Measurements from ENCODE around the gene POLA2.
"Not testable (repeated sequence)": the region's sequence is repeated elsewhere in the genome, so short reads cannot be mapped to it uniquely, and the experiment has no call there.

POLA2 gene

DNA sequence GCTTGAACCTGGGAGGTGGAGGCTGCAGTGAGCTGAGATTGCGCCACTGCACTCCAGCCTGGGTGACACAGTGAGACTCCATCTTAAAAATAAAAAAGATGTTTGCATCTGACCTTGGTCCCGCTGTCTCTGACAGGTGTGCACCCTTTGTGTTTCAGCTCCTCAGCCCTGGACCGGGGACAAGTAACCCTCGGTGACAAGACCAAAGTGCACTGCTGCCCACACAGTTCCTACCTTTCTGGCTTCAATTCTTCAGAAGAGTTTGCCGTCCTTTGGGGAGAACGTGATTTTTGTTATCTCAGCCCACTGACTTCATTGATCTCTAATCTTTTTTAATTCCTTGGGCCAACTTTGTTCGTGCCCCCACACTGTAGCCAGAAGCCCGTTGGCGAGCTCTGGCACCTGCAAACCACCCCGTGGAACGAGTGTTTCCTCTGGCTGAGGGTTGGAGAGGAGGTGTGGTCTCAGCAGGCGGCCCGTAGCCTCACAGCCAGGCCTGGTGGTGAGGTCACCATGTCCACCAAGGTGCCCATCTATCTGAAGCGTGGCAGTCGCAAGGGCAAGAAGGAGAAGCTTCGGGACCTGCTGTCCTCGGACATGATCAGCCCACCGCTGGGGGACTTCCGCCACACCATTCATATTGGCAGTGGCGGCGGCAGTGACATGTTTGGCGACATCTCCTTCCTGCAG lies 58.8 kb downstream of the POLA2 start:
- Histone ChIP-seq H3K4me3 (ENCODE audit: extremely low read depth, insufficient read depth, low read length, poor library complexity, severe bottlenecking) (no peak overlapping the region), H3K4me1 (ENCODE audit: control insufficient read depth, insufficient read depth, low read length, poor library complexity, severe bottlenecking) (no peaks in the 10 kb centered on the region), H3K27ac (ENCODE audit: low read depth, low read length, severe bottlenecking) (no peak overlapping the region), H3K9me3 (ENCODE audit: control insufficient read depth, low read length) (no peaks in the 10 kb centered on the region), H3K36me3 (ENCODE audit: control insufficient read depth, insufficient read depth, low read length) (peaks cover 54% of the 10 kb centered on the region)
- WGBS, 2 experiments (ENCODE audit: insufficient coverage in 2 of 2): 96 to 97% methylated on average over 18 to 22 of the region's 22 CpGs

DNA sequence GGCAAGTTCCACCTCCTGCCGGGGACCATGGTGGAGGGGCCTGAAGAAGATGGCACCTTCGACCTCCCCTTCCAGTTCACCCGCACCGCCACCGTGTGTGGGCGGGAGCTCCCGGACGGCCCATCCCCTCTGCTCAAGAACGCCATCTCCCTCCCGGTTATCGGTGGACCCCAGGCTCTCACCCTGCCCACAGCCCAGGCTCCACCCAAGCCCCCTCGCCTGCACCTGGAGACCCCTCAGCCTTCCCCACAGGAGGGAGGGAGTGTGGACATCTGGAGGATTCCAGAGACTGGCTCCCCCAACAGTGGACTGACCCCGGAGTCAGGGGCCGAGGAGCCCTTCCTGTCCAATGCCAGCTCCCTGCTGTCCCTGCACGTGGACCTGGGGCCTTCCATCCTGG lies 59.3 kb downstream of the POLA2 start:
- no peak overlapping the region for H3K4me3 ChIP-seq (ENCODE audit: extremely low read depth, insufficient read depth, low read length, poor library complexity, severe bottlenecking)
- no peaks in the 10 kb centered on the region for H3K4me1 ChIP-seq (ENCODE audit: control insufficient read depth, insufficient read depth, low read length, poor library complexity, severe bottlenecking)
- H3K9me3 ChIP-seq (ENCODE audit: control insufficient read depth, low read length): no peaks in the 10 kb centered on the region
- H3K27ac ChIP-seq (ENCODE audit: low read depth, low read length, severe bottlenecking): no peak overlapping the region
- 90 to 98% methylated on average over 11 to 13 of the region's 15 CpGs for WGBS, 2 experiments (ENCODE audit: insufficient coverage in 2 of 2)
- H3K36me3 ChIP-seq (ENCODE audit: control insufficient read depth, insufficient read depth, low read length): peaks cover 54% of the 10 kb centered on the region

DNA sequence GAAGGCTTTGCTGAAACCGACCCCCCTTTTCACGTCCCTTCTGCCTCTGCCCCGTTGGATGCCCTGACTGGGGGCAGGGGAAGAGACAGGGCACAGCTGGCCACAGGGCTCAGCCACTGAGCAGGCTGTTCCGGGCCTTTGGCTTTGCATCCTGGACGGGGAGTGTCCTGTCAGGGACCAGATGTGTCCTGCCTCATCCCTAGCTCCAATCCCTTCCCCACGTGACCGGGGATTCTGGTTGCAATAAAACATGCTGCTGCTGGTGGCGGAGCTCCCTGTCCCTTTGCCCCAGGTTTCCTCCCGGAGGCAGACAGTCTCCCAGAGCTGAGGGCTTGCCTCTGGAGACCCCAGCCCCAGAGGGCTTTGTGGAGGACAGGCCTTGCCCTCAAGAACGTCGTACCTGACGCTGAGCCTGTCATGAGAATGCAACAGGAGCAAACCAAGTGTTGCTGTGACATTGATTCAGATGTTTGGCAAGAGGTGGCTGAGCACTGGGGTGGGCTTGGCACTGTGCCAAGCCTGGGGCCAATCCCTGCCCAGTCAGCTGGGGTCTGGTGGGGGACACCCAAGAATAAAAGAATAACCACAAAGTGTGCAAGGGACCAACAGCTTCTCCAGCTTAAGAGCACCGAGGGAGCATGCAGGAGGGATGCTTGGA lies 60.2 kb downstream of the POLA2 start:
- Histone ChIP-seq H3K4me1 (ENCODE audit: control insufficient read depth, insufficient read depth, low read length, poor library complexity, severe bottlenecking) (no peaks in the 10 kb centered on the region), H3K36me3 (ENCODE audit: control insufficient read depth, insufficient read depth, low read length) (peaks cover 54% of the 10 kb centered on the region), H3K9me3 (ENCODE audit: control insufficient read depth, low read length) (no peaks in the 10 kb centered on the region), H3K4me3 (ENCODE audit: extremely low read depth, insufficient read depth, low read length, poor library complexity, severe bottlenecking) (no peak overlapping the region), H3K27ac (ENCODE audit: low read depth, low read length, severe bottlenecking) (no peak overlapping the region)
- WGBS, 2 experiments (ENCODE audit: insufficient coverage in 2 of 2): 91 to 97% methylated on average over 11 to 13 of the region's 13 CpGs

DNA sequence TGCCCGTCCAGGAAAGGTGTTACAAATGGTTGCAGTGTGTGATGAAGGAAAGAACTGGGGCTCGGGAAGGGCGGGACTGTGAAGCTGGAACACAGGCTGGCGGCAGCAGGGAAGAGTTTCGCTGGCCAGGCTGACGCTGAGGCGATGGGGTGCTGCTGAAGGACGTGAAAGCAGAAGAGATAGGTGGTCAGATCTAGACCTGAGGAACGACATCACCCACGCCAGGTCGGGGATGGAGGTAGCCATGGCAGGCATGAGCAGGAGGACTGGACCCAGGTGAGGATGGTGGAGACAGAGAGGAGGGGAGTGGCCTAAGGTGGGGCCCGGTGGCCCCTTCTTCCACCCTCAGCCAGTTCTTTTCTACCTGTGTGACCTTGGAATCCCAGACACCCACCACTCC lies 62.1 kb downstream of the POLA2 start:
- peaks cover 51% of the 10 kb centered on the region for H3K36me3 ChIP-seq (ENCODE audit: control insufficient read depth, insufficient read depth, low read length)
- no peaks in the 10 kb centered on the region for H3K9me3 ChIP-seq (ENCODE audit: control insufficient read depth, low read length)
- WGBS, 2 experiments (ENCODE audit: insufficient coverage in 2 of 2): 88 to 93% methylated on average over 10 to 11 of the region's 12 CpGs
- H3K4me3 ChIP-seq (ENCODE audit: extremely low read depth, insufficient read depth, low read length, poor library complexity, severe bottlenecking): no peak overlapping the region
- no peaks in the 10 kb centered on the region for H3K4me1 ChIP-seq (ENCODE audit: control insufficient read depth, insufficient read depth, low read length, poor library complexity, severe bottlenecking)
- no peak overlapping the region for H3K27ac ChIP-seq (ENCODE audit: low read depth, low read length, severe bottlenecking)

DNA sequence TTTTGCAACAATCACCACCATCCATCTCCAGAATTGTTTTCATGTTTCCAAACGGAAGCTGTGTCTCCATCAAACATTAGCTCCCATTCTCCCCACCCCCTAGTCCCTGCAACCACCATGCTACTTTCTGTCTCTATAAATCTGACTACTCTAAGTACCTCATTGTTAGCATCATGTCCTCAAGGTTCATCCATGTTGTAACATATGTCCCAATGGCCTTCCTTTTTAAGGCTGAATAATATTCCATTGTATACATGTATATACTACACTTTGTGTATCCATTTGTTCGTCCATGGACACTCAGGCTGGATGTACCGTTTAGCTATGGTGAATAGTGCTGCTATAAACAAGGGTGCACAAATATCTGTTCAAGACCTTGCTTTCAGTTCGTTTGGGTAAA lies 63.7 kb downstream of the POLA2 start:
- Histone ChIP-seq H3K4me1 (ENCODE audit: control insufficient read depth, insufficient read depth, low read length, poor library complexity, severe bottlenecking) (peaks cover 9% of the 10 kb centered on the region), H3K27ac (ENCODE audit: low read depth, low read length, severe bottlenecking) (no peak overlapping the region), H3K4me3 (ENCODE audit: extremely low read depth, insufficient read depth, low read length, poor library complexity, severe bottlenecking) (no peak overlapping the region), H3K9me3 (ENCODE audit: control insufficient read depth, low read length) (no peaks in the 10 kb centered on the region), H3K36me3 (ENCODE audit: control insufficient read depth, insufficient read depth, low read length) (peaks cover 36% of the 10 kb centered on the region)
- WGBS, 2 experiments (ENCODE audit: insufficient coverage in 2 of 2): 86 to 89% methylated on average over 3 to 4 of the region's 4 CpGs

DNA sequence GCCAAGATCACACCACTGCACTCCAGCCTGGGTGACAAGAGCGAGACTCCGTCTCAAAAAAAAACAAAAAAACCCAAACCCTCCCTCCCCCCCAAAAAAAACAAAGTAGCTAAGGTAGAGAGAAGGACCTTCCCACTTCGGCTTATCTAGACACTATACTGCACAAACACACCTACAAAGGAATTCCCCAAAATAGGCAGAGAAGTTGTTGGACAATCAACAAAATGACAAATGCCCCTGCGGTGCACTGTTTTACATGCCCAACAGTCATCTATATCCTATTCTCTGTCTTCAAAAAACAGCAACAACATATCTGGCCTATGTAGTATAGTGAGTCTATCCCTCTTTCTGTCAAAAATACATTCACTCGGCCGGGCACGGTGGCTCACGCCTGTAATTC lies 65.3 kb downstream of the POLA2 start:
- peaks cover 20% of the 10 kb centered on the region for H3K36me3 ChIP-seq (ENCODE audit: control insufficient read depth, insufficient read depth, low read length)
- no peak overlapping the region for H3K27ac ChIP-seq (ENCODE audit: low read depth, low read length, severe bottlenecking)
- no peaks in the 10 kb centered on the region for H3K9me3 ChIP-seq (ENCODE audit: control insufficient read depth, low read length)
- H3K4me1 ChIP-seq (ENCODE audit: control insufficient read depth, insufficient read depth, low read length, poor library complexity, severe bottlenecking): peaks cover 9% of the 10 kb centered on the region
- WGBS, 2 experiments (ENCODE audit: insufficient coverage in 2 of 2): 97 to 100% methylated on average over 3 to 5 of the region's 8 CpGs
- no peak overlapping the region for H3K4me3 ChIP-seq (ENCODE audit: extremely low read depth, insufficient read depth, low read length, poor library complexity, severe bottlenecking)

DNA sequence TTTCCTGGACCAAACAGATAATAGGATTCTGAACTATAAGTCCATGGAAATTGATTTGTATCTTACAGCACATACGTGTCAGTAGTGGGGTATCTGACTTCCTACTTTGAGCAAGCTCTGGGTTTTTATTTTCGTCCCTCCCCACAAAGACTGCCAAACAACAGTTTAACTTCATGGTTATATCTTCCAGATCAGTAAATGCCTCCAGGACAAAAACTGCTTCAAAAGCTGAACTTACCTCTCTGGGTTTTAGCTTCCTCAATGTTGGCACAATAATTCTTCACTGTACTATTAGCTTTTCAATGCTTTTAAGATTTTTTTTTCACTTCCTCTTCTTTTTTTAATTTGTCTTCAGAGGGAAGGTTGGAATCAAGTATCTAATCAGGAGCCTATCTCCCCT lies 67.7 kb downstream of the POLA2 start:
- H3K9me3 ChIP-seq (ENCODE audit: control insufficient read depth, low read length): no peaks in the 10 kb centered on the region
- peaks cover 9% of the 10 kb centered on the region for H3K4me1 ChIP-seq (ENCODE audit: control insufficient read depth, insufficient read depth, low read length, poor library complexity, severe bottlenecking)
- WGBS, 2 experiments (ENCODE audit: insufficient coverage in 2 of 2): 56 to 88% methylated on average over 1 to 2 of the region's 2 CpGs
- no peak overlapping the region for H3K4me3 ChIP-seq (ENCODE audit: extremely low read depth, insufficient read depth, low read length, poor library complexity, severe bottlenecking)
- no peak overlapping the region for H3K27ac ChIP-seq (ENCODE audit: low read depth, low read length, severe bottlenecking)
- no peaks in the 10 kb centered on the region for H3K36me3 ChIP-seq (ENCODE audit: control insufficient read depth, insufficient read depth, low read length)

DNA sequence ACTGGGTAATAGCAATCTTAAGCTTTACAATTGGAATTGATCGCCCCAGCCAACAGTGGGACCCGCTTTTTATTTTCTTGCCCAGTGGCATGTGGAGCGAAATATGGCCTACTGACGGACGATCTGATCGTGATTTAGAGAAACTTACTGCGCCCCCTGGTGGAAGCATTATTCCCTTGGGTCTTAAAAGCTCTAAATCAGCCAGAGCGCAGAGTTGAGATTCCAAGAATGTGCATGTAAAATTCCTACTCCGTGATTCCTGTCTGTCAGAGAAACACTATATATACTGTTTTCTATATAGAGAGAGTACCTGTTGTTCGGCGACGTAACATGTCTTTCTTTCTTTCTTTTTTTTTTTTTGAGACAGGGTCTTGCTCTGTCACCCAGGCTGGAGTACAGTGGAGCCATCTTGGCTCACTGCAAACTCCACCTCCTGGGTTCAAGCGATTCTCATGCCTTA lies 68.2 kb downstream of the POLA2 start:
- Histone ChIP-seq H3K27ac (ENCODE audit: low read depth, low read length, severe bottlenecking) (no peak overlapping the region), H3K4me3 (ENCODE audit: extremely low read depth, insufficient read depth, low read length, poor library complexity, severe bottlenecking) (no peak overlapping the region)
- 25 to 28% methylated on average over 8 to 11 of the region's 13 CpGs for WGBS, 2 experiments (ENCODE audit: insufficient coverage in 2 of 2)

DNA sequence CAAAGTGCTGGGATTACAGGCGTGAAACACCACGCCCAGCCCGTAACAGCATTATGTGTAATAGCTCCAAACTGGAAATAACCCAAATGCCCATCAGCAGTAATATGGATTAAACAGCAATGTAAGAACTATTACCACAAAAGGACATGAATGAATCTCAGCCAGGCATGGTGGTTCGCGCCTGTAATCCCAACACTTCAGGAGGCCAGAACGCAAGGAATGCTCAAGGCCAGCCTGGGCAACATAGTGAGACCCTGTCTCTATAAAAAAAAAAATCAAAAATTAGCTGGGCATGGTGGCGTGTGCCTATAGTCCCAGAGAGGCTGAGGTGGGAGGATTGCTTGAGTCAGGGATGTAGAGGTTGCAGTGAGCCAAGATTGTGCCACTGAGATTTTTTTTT lies 68.8 kb downstream of the POLA2 start:
- Histone ChIP-seq H3K9me3 (ENCODE audit: control insufficient read depth, low read length) (no peaks in the 10 kb centered on the region), H3K4me1 (ENCODE audit: control insufficient read depth, insufficient read depth, low read length, poor library complexity, severe bottlenecking) (peaks cover 9% of the 10 kb centered on the region), H3K4me3 (ENCODE audit: extremely low read depth, insufficient read depth, low read length, poor library complexity, severe bottlenecking) (no peak overlapping the region), H3K27ac (ENCODE audit: low read depth, low read length, severe bottlenecking) (no peak overlapping the region), H3K36me3 (ENCODE audit: control insufficient read depth, insufficient read depth, low read length) (no peaks in the 10 kb centered on the region)
- 98 to 100% methylated on average over 6 of the region's 7 CpGs for WGBS, 2 experiments (ENCODE audit: insufficient coverage in 2 of 2)

More for the DNA sequence above, 68.2 kb downstream of the POLA2 start:
- Histone ChIP-seq H3K36me3 (ENCODE audit: control insufficient read depth, insufficient read depth, low read length) (no peaks in the 10 kb centered on the region), H3K4me1 (ENCODE audit: control insufficient read depth, insufficient read depth, low read length, poor library complexity, severe bottlenecking) (peaks cover 9% of the 10 kb centered on the region), H3K9me3 (ENCODE audit: control insufficient read depth, low read length) (no peaks in the 10 kb centered on the region)

DNA sequence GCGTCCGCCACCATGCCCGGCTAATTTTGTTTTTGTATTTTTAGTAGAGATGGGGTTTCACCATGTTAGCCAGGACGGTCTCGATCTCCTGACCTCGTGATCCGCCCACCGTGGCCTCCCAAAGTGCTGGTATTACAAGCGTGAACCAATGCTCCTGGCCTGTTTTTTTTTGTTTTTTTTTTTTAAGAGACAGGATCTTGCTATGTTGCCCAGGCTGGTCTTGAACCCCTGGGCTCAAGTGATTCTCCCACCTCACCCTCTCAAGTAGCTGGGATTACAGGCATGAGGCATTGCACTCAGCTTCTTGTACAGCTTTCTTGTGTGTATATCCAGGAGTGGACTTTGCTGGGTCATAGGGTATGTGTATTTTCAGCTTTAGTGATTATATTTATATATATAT lies 70.8 kb downstream of the POLA2 start:
- H3K27ac ChIP-seq (ENCODE audit: low read depth, low read length, severe bottlenecking); H3K9me3 ChIP-seq (ENCODE audit: control insufficient read depth, low read length); H3K4me1 ChIP-seq (ENCODE audit: control insufficient read depth, insufficient read depth, low read length, poor library complexity, severe bottlenecking); H3K4me3 ChIP-seq (ENCODE audit: extremely low read depth, insufficient read depth, low read length, poor library complexity, severe bottlenecking): not testable (repeated sequence)
- 100% methylated on average over 3 to 4 of the region's 9 CpGs for WGBS, 2 experiments (ENCODE audit: insufficient coverage in 2 of 2)
- H3K36me3 ChIP-seq (ENCODE audit: control insufficient read depth, insufficient read depth, low read length): peaks cover 12% of the 10 kb centered on the region

DNA sequence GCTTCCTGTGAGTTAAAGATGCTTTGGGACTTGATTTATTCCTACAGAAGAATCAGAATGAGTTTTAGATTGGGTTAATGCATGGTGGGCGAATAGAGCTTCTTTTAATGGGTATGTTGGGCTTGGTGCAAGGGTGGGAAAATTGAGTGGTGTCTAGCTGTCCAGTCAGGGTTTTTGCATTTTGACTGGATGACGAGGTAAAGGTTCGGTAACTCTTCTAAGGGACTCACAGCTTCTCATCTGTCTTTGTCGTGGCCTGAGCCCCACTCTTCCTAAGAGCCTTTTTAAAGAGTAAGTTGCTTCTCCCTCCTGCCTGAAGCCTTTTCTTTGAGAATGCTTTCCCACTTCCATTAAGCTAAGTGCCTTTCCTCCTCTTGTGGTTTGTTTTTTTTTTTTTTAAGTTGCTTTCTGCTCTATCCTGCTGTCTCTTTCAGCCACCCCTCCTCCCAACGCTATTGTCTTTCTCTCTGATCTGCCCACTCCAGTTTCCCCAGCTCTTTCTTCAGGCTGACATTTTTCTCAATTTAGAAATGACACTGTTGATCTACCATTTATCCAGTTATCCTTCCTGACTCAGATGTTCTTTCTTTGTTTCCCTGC lies 73.0 kb downstream of the POLA2 start:
- peak overlapping the region; percentile 94 for H3K4me3 ChIP-seq (ENCODE audit: extremely low read depth, insufficient read depth, low read length, poor library complexity, severe bottlenecking)
- H3K27ac ChIP-seq (ENCODE audit: low read depth, low read length, severe bottlenecking): peak overlapping the region; percentile 69
- H3K4me1 ChIP-seq (ENCODE audit: control insufficient read depth, insufficient read depth, low read length, poor library complexity, severe bottlenecking): peaks cover 4% of the 10 kb centered on the region
- no peaks in the 10 kb centered on the region for H3K9me3 ChIP-seq (ENCODE audit: control insufficient read depth, low read length)
- WGBS, 2 experiments (ENCODE audit: insufficient coverage in 2 of 2): 15 to 24% methylated on average over 3 to 5 of the region's 5 CpGs
- peaks cover 30% of the 10 kb centered on the region for H3K36me3 ChIP-seq (ENCODE audit: control insufficient read depth, insufficient read depth, low read length)
